Mononuclear cell (primary cell): ENCODE measurements around the gene ITPKB. TPM values are rescaled to one million over a fixed set of nuclear protein-coding genes. Genes with fewer than 3 reads are reported as not detected.
"Not testable (repeated sequence)": the region's sequence is repeated elsewhere in the genome, so short reads cannot be mapped to it uniquely, and the experiment has no call there.

Source experiments
- H3K27me3 ChIP-seq: 2 replicates; pipeline ENCODE4 v1.6.0; 2011; ENCODE audit warnings: low read length, control low read depth; ENCODE audit not compliant: insufficient read depth
- H3K4me1 ChIP-seq: 2 replicates; pipeline ENCODE4 v1.5.1; 2011; ENCODE audit warnings: mild to moderate bottlenecking, low read length, control low read depth; ENCODE audit not compliant: insufficient read depth
- H3K4me3 ChIP-seq: 2 replicates; pipeline ENCODE4 v1.5.1; 2011; ENCODE audit warnings: mild to moderate bottlenecking, low read length, moderate library complexity
- H3K9me3 ChIP-seq: 2 replicates; pipeline ENCODE4 v1.5.1; 2011; ENCODE audit warnings: low read depth, mild to moderate bottlenecking, control low read depth, low read length
- total RNA-seq: library from RNA; depleted of rRNA; stranded (reverse); fragments of >200 nt; gene quantifications from one replicate; pipeline ENCODE4 v1.2.3, GENCODE V29; 2012

The ITPKB gene
- total RNA-seq, 1 donor = 235 TPM

GRCh38 chr1:226598955-226599354 lies 140.1 kb downstream of the ITPKB start:
- H3K27me3 ChIP-seq, H3K4me1 ChIP-seq, H3K4me3 ChIP-seq, H3K9me3 ChIP-seq: not testable (repeated sequence)

- H3K27me3 ChIP-seq = no peaks in the 10 kb centered on the region
- no peaks in the 10 kb centered on the region for H3K4me1 ChIP-seq
- no peak overlapping the region for H3K4me3 ChIP-seq
- H3K9me3 ChIP-seq = no peaks in the 10 kb centered on the region
These were observed 140.6 kb downstream of the ITPKB start for GRCh38 chr1:226598455-226598849.

DNA sequence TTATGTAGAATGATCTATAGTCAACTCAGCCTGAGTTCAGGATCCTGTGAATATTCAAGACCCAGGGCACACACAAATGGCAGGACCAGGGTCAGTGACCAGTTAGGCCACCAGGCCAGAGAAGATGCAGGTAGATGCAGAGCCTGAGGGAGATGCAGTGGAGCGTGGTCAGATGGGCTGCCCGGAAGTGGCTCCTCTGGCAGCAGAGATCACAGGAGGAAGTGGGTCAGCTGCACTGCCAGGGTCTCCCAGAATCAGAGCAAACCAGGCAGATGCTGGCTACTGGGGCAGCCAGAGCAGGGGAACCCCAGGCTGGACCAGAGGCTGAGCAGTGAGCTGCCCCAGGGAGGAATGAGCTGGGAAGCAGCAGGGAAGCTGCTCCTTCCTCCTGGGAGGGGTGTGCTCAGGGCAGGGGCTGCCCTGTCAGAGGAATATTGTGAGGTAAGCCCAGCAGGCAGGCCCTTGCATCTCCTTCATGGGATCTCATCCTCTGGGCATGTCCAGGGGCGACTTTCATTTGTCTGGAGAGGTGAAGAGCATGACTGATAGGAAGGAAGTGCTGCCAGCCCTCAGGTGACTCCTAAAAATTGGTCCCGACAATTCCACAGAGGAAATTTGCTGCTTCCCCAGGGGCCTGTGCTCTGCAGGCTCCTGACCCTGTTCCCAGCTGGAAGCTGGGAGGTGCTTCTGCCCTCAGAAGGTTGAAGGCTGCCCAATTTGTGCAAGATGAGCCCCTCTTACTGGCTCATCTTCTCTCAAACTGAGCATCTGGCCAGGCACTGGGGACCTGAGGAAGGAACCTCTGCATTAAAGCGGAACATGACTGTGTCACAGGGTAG lies 141.2 kb downstream of the ITPKB start:
- Histone ChIP-seq H3K4me3 (no peak overlapping the region), H3K4me1 (no peaks in the 10 kb centered on the region), H3K27me3 (no peaks in the 10 kb centered on the region), H3K9me3 (no peaks in the 10 kb centered on the region)

GRCh38 chr1:226596531-226597165 lies 142.4 kb downstream of the ITPKB start:
- Histone ChIP-seq H3K9me3 (no peaks in the 10 kb centered on the region), H3K4me3 (no peak overlapping the region), H3K27me3 (no peaks in the 10 kb centered on the region), H3K4me1 (no peaks in the 10 kb centered on the region)

- Histone ChIP-seq H3K4me3 (no peak overlapping the region), H3K4me1 (peaks cover 3% of the 10 kb centered on the region), H3K27me3 (no peaks in the 10 kb centered on the region), H3K9me3 (no peaks in the 10 kb centered on the region)
These were observed 145.5 kb downstream of the ITPKB start for GRCh38 chr1:226593541-226593940.

GRCh38 chr1:226590614-226591013 lies 148.5 kb downstream of the ITPKB start:
- Histone ChIP-seq H3K4me1 (peaks cover 9% of the 10 kb centered on the region), H3K9me3 (no peaks in the 10 kb centered on the region), H3K4me3 (no peak overlapping the region), H3K27me3 (no peaks in the 10 kb centered on the region)

GRCh38 chr1:226589008-226589733 lies 149.9 kb downstream of the ITPKB start:
- no peaks in the 10 kb centered on the region for H3K27me3 ChIP-seq
- no peak overlapping the region for H3K4me3 ChIP-seq
- H3K9me3 ChIP-seq = no peaks in the 10 kb centered on the region
- H3K4me1 ChIP-seq = peaks cover 9% of the 10 kb centered on the region

DNA sequence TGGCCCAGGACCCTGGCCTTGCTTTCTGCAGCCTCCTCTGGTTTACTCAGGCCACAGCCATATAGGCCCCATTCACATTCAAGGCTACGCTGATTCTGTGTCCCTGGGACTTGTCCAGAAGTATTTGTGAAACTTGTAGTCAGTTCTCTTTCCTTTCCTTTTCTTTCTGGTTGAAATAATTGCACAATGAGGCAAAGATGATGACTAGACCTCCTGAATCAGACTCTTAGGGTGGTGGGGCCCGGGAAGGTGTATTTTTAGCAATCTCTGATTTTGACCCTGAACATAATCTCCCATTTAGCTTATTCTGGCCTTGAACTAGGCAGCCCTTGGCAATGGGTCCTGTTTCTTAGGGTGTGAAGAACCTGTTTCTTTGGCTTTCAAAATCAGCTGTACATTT lies 150.6 kb downstream of the ITPKB start:
- no peaks in the 10 kb centered on the region for H3K9me3 ChIP-seq
- no peak overlapping the region for H3K4me3 ChIP-seq
- peaks cover 9% of the 10 kb centered on the region for H3K4me1 ChIP-seq
- H3K27me3 ChIP-seq = no peaks in the 10 kb centered on the region

- H3K4me3 ChIP-seq = no peak overlapping the region
- H3K27me3 ChIP-seq = no peaks in the 10 kb centered on the region
- H3K4me1 ChIP-seq = peaks cover 9% of the 10 kb centered on the region
- H3K9me3 ChIP-seq = no peaks in the 10 kb centered on the region
These were observed 152.2 kb downstream of the ITPKB start for GRCh38 chr1:226586650-226587422.

DNA sequence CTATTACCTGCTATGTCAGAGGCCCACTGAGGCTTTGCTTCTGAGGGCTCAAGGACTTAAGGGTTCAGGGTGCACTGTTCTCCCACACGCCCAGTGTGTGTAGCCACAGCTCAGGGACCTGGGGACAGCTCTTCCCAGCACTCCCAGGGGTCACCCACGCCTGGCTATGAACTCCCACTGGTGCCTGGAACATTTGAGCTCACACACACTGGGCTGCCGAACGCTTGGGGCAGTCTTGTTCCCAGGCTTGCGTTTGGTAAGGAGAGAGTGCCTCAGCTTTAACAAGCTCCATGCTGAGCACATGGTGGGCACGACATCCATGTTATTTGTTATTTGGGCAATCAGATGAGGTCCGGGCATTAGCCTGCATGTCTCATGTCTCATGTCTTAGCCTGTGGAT lies 153.0 kb downstream of the ITPKB start:
- Histone ChIP-seq H3K27me3 (no peaks in the 10 kb centered on the region), H3K4me1 (peaks cover 9% of the 10 kb centered on the region), H3K4me3 (no peak overlapping the region), H3K9me3 (no peaks in the 10 kb centered on the region)

GRCh38 chr1:226584164-226584563 lies 154.9 kb downstream of the ITPKB start:
- Histone ChIP-seq H3K9me3 (no peaks in the 10 kb centered on the region), H3K4me3 (no peak overlapping the region), H3K27me3 (no peaks in the 10 kb centered on the region), H3K4me1 (peaks cover 9% of the 10 kb centered on the region)

DNA sequence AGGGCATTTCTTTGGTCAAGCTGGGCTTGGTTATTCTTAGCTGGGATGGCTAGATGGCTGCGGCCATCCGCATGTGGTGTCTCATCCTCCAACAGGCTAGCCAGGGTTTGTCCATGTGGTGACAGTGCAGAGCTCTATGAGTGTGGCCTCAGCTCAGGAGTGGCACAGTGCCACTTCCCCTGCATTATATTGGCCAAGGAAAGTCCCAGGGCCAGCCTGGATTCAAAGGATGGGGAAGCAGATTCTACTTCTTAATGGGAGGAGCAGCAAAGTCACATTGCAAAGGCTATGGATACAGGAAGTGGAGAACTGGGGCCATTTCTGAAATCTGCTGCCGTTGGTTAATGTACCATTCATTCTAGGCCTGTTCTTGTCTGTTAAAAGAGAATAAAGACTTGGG lies 156.1 kb downstream of the ITPKB start:
- Histone ChIP-seq H3K4me3 (no peak overlapping the region), H3K4me1 (peaks cover under 1% of the 10 kb centered on the region), H3K27me3 (no peaks in the 10 kb centered on the region), H3K9me3 (no peaks in the 10 kb centered on the region)
